Endothelial cell (in vitro differentiated cells): ENCODE data around the gene SBK2. TPM values are rescaled to one million over a fixed set of nuclear protein-coding genes. Genes with fewer than 3 reads are reported as not detected.

Source experiments
- DNase-seq: peaks from one replicate; pipeline ENCODE4 v3.0.0; 2021; ENCODE audit warnings: low spot score
- H3K27ac Mint-ChIP-seq: one replicate; pipeline ENCODE4 v1.8.0; 2021; ENCODE audit warnings: mixed read lengths, inconsistent platforms; ENCODE audit not compliant: unreplicated experiment
- H3K27me3 Mint-ChIP-seq: one replicate; pipeline ENCODE4 v1.8.0; 2021; ENCODE audit warnings: mild to moderate bottlenecking, moderate library complexity, mixed read lengths, inconsistent platforms; ENCODE audit not compliant: unreplicated experiment
- H3K36me3 Mint-ChIP-seq: one replicate; pipeline ENCODE4 v1.8.0; 2021; ENCODE audit warnings: mild to moderate bottlenecking, low read depth, mixed read lengths, inconsistent platforms; ENCODE audit not compliant: unreplicated experiment
- H3K4me1 Mint-ChIP-seq: one replicate; pipeline ENCODE4 v1.8.0; 2021; ENCODE audit warnings: mild to moderate bottlenecking, mixed read lengths, inconsistent platforms; ENCODE audit not compliant: unreplicated experiment
- H3K4me3 Mint-ChIP-seq: one replicate; pipeline ENCODE4 v1.8.0; 2021; ENCODE audit warnings: mild to moderate bottlenecking, mixed read lengths, inconsistent platforms; ENCODE audit not compliant: unreplicated experiment
- H3K9me3 Mint-ChIP-seq: one replicate; pipeline ENCODE4 v1.8.0; 2021; ENCODE audit warnings: mixed read lengths, inconsistent platforms; ENCODE audit not compliant: unreplicated experiment
- CTCF ChIP-seq: fragments of 200-600 bp; sonication (generic); IDR thresholded peaks from one replicate; pipeline ENCODE4 v1.5.0; 2021; ENCODE audit warnings: antibody characterized with exemption; ENCODE audit not compliant: unreplicated experiment
- total RNA-seq: library from RNA; stranded (reverse); fragmentation: NEBNext Ultra II Directional; extraction: Animal tissue kit (Norgen Biotek cat#: 25700); gene quantifications from one replicate; pipeline ENCODE4 v1.2.1, GENCODE V29; 2021; ENCODE audit not compliant: unreplicated experiment

SBK2 gene
- total RNA-seq, 1 donor from 2014 or later = 0.69 TPM

GRCh38 chr19:55540619-55541018 is 3.7 kb upstream of the SBK2 start:
- TF ChIP-seq CTCF = no peak
- Mint-ChIP-seq H3K4me1 (peaks cover 1% of the 10 kb centered on the region), H3K36me3 (peaks cover 10% of the 10 kb centered on the region), H3K4me3 (no peak overlapping the region), H3K27me3 (peaks cover 6% of the 10 kb centered on the region), H3K9me3 (no peaks in the 10 kb centered on the region), H3K27ac (no peak overlapping the region)
- no peak for DNase-seq

- H3K27ac Mint-ChIP-seq = no peak overlapping the region
These were observed 2.4 kb upstream of the SBK2 start for GRCh38 chr19:55539090-55539984.

GRCh38 chr19:55538132-55538531 is 1.2 kb upstream of the SBK2 start:
- Mint-ChIP-seq H3K4me1 (no peaks in the 10 kb centered on the region), H3K9me3 (no peaks in the 10 kb centered on the region), H3K27me3 (peaks cover 7% of the 10 kb centered on the region), H3K36me3 (peaks cover 9% of the 10 kb centered on the region), H3K4me3 (no peak overlapping the region), H3K27ac (no peak overlapping the region)
- TF ChIP-seq CTCF = no peak
- no peak for DNase-seq

More at GRCh38 chr19:55539090-55539984, 2.4 kb upstream of the SBK2 start:
- peaks cover 9% of the 10 kb centered on the region for H3K36me3 Mint-ChIP-seq
- DNase-seq = no peak
- TF ChIP-seq CTCF = no peak
- no peak overlapping the region for H3K4me3 Mint-ChIP-seq
- peaks cover 7% of the 10 kb centered on the region for H3K27me3 Mint-ChIP-seq
- H3K4me1 Mint-ChIP-seq = no peaks in the 10 kb centered on the region
- no peaks in the 10 kb centered on the region for H3K9me3 Mint-ChIP-seq

GRCh38 chr19:55537741-55538111 is 793 bp upstream of the SBK2 start:
- TF ChIP-seq CTCF = no peak
- no peak for DNase-seq
- H3K4me3 Mint-ChIP-seq = no peak overlapping the region
- H3K9me3 Mint-ChIP-seq = no peaks in the 10 kb centered on the region
- peak overlapping the region; percentile 24 for H3K27ac Mint-ChIP-seq
- peaks cover 7% of the 10 kb centered on the region for H3K27me3 Mint-ChIP-seq
- peaks cover 9% of the 10 kb centered on the region for H3K36me3 Mint-ChIP-seq
- no peaks in the 10 kb centered on the region for H3K4me1 Mint-ChIP-seq

- no peak overlapping the region for H3K4me3 Mint-ChIP-seq
- no peak overlapping the region for H3K27ac Mint-ChIP-seq
- peaks cover 4% of the 10 kb centered on the region for H3K36me3 Mint-ChIP-seq
- no peak for TF ChIP-seq CTCF
- no peak for DNase-seq
- peaks cover 2% of the 10 kb centered on the region for H3K27me3 Mint-ChIP-seq
- H3K4me1 Mint-ChIP-seq = no peaks in the 10 kb centered on the region
- H3K9me3 Mint-ChIP-seq = no peaks in the 10 kb centered on the region
These were observed 567 bp downstream of the SBK2 start for GRCh38 chr19:55536366-55536765.
